HepG2 (cell line): ENCODE results near the gene PRR35. TPM values are rescaled to one million over a fixed set of nuclear protein-coding genes. Genes with fewer than 3 reads are reported as not detected.

ENCODE experiments used
- ATAC-seq: fragments of 200-7000 bp; cut with Tn5 transposase; 3 replicates; pipeline ENCODE4 v1.9.1; 2020; ENCODE audit warnings: mild to moderate bottlenecking, moderate library complexity
- BruUV-seq: library from RNA; stranded (reverse); fragments of 400-500 nt; replicated peaks from 2 replicates; lab custom pipeline; 2021; lab: Mats Ljungman, UMichigan
- CTCF ChIA-PET: fragments of 300-600 bp; formaldehyde crosslinking; extraction: SDS; loops from one replicate; lab custom pipeline; 2021; ENCODE audit warnings: low total read pairs, inconsistent platforms, low intra/inter-chr PET ratio; lab: Yijun Ruan, JAX
- POLR2A ChIA-PET: fragments of 350-600 bp; sonication (Branson Sonifier 250); formaldehyde crosslinking; loops from one replicate; lab custom pipeline; 2020; ENCODE audit warnings: antibody characterized with exemption, inconsistent platforms; lab: Yijun Ruan, JAX
- DNase-seq: peaks from one replicate; pipeline ENCODE4 v3.0.0-alpha.2; 2015; ENCODE audit warnings: low spot score
- FAIRE-seq: peaks from 3 replicates; lab custom pipeline; 2011; peaks lifted over from hg19 to GRCh38; lab: Jason Lieb, UNC
- H2AFZ ChIP-seq: one replicate; pipeline ENCODE4 v1.6.1; 2011; ENCODE audit warnings: low read length, inconsistent platforms
- H3K27ac ChIP-seq: fragments of 300-600 bp; 3 replicates; pipeline ENCODE4 v1.8.0; 2011; ENCODE audit warnings: mixed run types, mild to moderate bottlenecking, mixed read lengths, low read length, inconsistent platforms; ENCODE audit not compliant: insufficient read depth; ENCODE audit errors: extremely low read length
- H3K27me3 ChIP-seq, 2 experiments: fragments of 200-600 bp in 1 of 2; 2 replicates in 1 of 2; 3 replicates in 1 of 2; pipeline versions ENCODE4 v1.6.0 to v1.8.0; 2011; ENCODE audit warnings: low read length in 2 of 2, mild to moderate bottlenecking in 2 of 2, moderate library complexity in 2 of 2, inconsistent platforms in 1 of 2; ENCODE audit not compliant: insufficient read depth in 2 of 2, control insufficient read depth in 1 of 2
- H3K36me3 ChIP-seq, 2 experiments: fragments of 200-600 bp in 1 of 2; replicated peaks in 1 of 2; 2 replicates in 1 of 2; 3 replicates in 1 of 2; pipeline versions ENCODE4 v1.5.1 to v1.8.0; 2011; ENCODE audit warnings: low read length in 2 of 2, inconsistent platforms in 1 of 2; ENCODE audit not compliant: insufficient read depth in 2 of 2, control insufficient read depth in 1 of 2
- H3K4me1 ChIP-seq: 2 replicates; pipeline ENCODE4 v1.5.1; 2012; ENCODE audit warnings: low read length, inconsistent platforms; ENCODE audit not compliant: insufficient read depth
- H3K4me2 ChIP-seq: 2 replicates; pipeline ENCODE4 v1.6.0; 2011; ENCODE audit warnings: low read depth, low read length, inconsistent platforms
- H3K4me3 ChIP-seq, 3 experiments: fragments of 200-600 bp in 1 of 3; sonication (generic), shearing (Covaris generic) in 1 of 3; replicated peaks in 1 of 3; 2 replicates each; pipeline ENCODE4 v1.5.1; 2011 to 2016; ENCODE audit warnings: low read length in 3 of 3, inconsistent platforms in 2 of 3, low read depth in 2 of 3, mild to moderate bottlenecking in 2 of 3, control low read depth in 1 of 3, mixed read lengths in 1 of 3; ENCODE audit not compliant: insufficient read depth in 1 of 3
- H3K79me2 ChIP-seq: one replicate; pipeline ENCODE4 v1.6.1; 2011; ENCODE audit warnings: low read length, inconsistent platforms; ENCODE audit not compliant: insufficient read depth
- H3K9ac ChIP-seq: 2 replicates; pipeline ENCODE4 v1.6.0; 2011; ENCODE audit warnings: mild to moderate bottlenecking, low read depth, low read length, inconsistent platforms; ENCODE audit not compliant: insufficient read depth
- H3K9me3 ChIP-seq: 2 replicates; pipeline ENCODE4 v1.5.1; 2012; ENCODE audit warnings: mild to moderate bottlenecking, low read length
- H4K20me1 ChIP-seq: 2 replicates; pipeline ENCODE4 v1.6.0; 2011; ENCODE audit warnings: inconsistent platforms, mild to moderate bottlenecking, low read length, moderate library complexity; ENCODE audit not compliant: insufficient read depth
- DNMT1 ChIP-seq: sonication (generic); formaldehyde crosslinking; IDR thresholded peaks from 2 replicates; pipeline ENCODE4 v1.5.1; 2020; ENCODE audit warnings: mild to moderate bottlenecking, missing genetic modification reagents
- HNF4A ChIP-seq: sonication (generic); formaldehyde crosslinking; IDR thresholded peaks from 2 replicates; pipeline ENCODE4 v1.4.0; 2020; ENCODE audit warnings: missing genetic modification reagents
- HNRNPL ChIP-seq: fragments of 200-400 bp; formaldehyde crosslinking; IDR thresholded peaks from 2 replicates; pipeline ENCODE4 v1.6.1; 2017; ENCODE audit warnings: mild to moderate bottlenecking, low read depth, low read length
- JUN ChIP-seq: sonication (generic); formaldehyde crosslinking; IDR thresholded peaks from 2 replicates; pipeline ENCODE4 v1.4.0; 2020; ENCODE audit warnings: mild to moderate bottlenecking, missing genetic modification reagents
- NAIF1 ChIP-seq: sonication (generic); formaldehyde crosslinking; IDR thresholded peaks from 2 replicates; pipeline ENCODE4 v1.5.0; 2020; ENCODE audit warnings: mild to moderate bottlenecking, missing genetic modification reagents, borderline replicate concordance
- NBN ChIP-seq: fragments of 450-650 bp; conservative IDR thresholded peaks from 2 replicates; pipeline ENCODE4 v1.6.1; 2017
- NFE2 ChIP-seq: sonication (generic); formaldehyde crosslinking; IDR thresholded peaks from 2 replicates; pipeline ENCODE4 v1.4.0; 2020; ENCODE audit warnings: missing genetic modification reagents
- NRL ChIP-seq: sonication (generic); formaldehyde crosslinking; IDR thresholded peaks from 2 replicates; pipeline ENCODE4 v1.5.0; 2020; ENCODE audit warnings: missing genetic modification reagents, mild to moderate bottlenecking, moderate library complexity, borderline replicate concordance
- PBX3 ChIP-seq: sonication (generic); formaldehyde crosslinking; IDR thresholded peaks from 2 replicates; pipeline ENCODE4 v1.8.1; 2023; ENCODE audit warnings: missing genetic modification reagents, inconsistent platforms, borderline replicate concordance
- TAF1 ChIP-seq: sonication (generic); formaldehyde crosslinking; IDR thresholded peaks from 2 replicates; pipeline ENCODE4 v1.4.0; 2020; ENCODE audit warnings: missing genetic modification reagents
- ZNF687 ChIP-seq: sonication (generic); formaldehyde crosslinking; IDR thresholded peaks from 2 replicates; pipeline ENCODE4 v1.5.1; 2020; ENCODE audit warnings: mild to moderate bottlenecking, missing genetic modification reagents, moderate library complexity
- ZNF691 ChIP-seq: sonication (generic); formaldehyde crosslinking; IDR thresholded peaks from 2 replicates; pipeline ENCODE4 v1.4.0; 2020; ENCODE audit warnings: missing genetic modification reagents, low read depth, mild to moderate bottlenecking, borderline replicate concordance
- ZNF776 ChIP-seq: sonication (generic); formaldehyde crosslinking; IDR thresholded peaks from 2 replicates; pipeline ENCODE4 v1.4.0; 2020; ENCODE audit warnings: mild to moderate bottlenecking, missing genetic modification reagents
- WGBS: methylation state at CpG from one replicate; pipeline ENCODE4 v1.1.6; 2017; ENCODE audit warnings: low lambda C conversion rate; 5-methylcytosine and 5-hydroxymethylcytosine counted together
- in situ Hi-C: cut with HindIII; loops from 2 replicates; pipeline ENCODE4 v1.10.0; 2017; ENCODE audit warnings: low pct_unique_long_range_greater_than_20kb; ENCODE audit not compliant: extremely low pct_ligation_motif_present
- intact Hi-C: fragments of 100-400 bp; cut with micrococcal nuclease; formaldehyde crosslinking; loops from one replicate; pipeline ENCODE4 v1.10.0; 2022; ENCODE audit not compliant: unreplicated experiment
- polyA plus RNA-seq, 8 experiments: library from polyadenylated mRNA; depleted of rRNA in 3 of 8; stranded (reverse) in 7 of 8; unstranded in 1 of 8; fragments of >200 nt; fragmentation: Illumina TruSeq in 4 of 8; extraction: Trizol in 4 of 8; gene quantifications; 2 replicates each; pipeline versions ENCODE4 v1.2.1 to v1.2.3, GENCODE V29; 2011 to 2016; ENCODE audit warnings: low read depth in 4 of 8, missing spikeins in 1 of 8, mixed read lengths in 1 of 8; ENCODE audit not compliant: insufficient read depth in 1 of 8
- total RNA-seq, 5 experiments: library from RNA; depleted of rRNA; stranded (reverse); fragments of >200 nt; fragmentation: Illumina TruSeq; extraction: Trizol; gene quantifications; 2 replicates each; pipeline ENCODE4 v1.2.3, GENCODE V29; 2016; ENCODE audit warnings: low read depth in 1 of 5

Gene PRR35
- total and polyA plus RNA-seq, 2 of the 13 experiments (the other 11 are each of a cell fraction or from before 2014, with no cell fraction given), result 0.07 to 0.16 TPM

DNA sequence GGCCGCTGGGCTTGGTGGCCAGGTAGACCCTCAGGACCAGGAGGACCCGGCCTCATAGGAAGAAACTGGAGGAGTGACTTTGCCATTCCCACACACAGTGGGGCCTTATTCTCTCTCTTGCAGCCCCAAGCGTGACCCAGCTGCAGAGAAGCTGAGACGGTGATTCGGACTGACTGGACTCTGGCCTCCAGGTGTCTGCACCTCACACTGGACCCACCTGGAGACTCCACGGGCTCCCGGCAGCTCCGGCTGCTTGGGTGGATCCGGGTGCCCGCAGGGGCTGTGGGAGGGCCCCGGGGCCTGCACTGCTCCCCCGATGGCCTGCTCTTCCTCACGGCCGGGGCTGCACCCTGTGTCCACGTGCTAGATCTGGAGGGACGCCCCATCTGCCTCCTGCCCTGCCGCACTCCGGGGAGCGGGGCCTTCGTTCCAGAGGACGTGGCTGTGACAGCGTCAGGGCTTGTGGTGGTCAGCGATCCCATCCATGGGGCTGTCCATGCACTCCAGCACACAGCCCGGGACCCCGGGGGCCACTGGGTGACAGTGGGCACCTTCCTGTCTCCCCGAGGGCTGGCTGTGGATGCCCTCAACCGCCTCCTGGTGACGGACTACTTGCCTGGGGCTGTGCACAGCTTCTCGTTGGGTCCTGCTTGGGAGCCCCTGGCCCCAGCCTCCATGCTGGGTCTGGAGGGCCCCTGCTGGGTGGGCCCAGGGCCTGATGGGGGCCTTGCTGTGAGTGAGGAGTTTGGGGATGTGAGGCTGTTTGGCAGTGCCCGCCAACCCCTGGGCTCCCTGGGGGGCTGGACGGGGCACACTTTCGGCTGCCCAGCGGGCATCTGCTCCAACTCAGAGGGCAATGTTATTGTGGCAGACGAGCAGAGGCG lies 7.4 kb downstream of the PRR35 start:
- CTCF ChIA-PET, result no interaction called here
- TF ChIP-seq ZNF776, result no peak
- TF ChIP-seq ZNF687 (CRISPR knock-in tag), result peak; percentile 56
- TF ChIP-seq NFE2, result no peak
- 0 out of 2 replicates have a peak, but pooled peaks have one; percentile 3 for TF ChIP-seq TAF1 (CRISPR knock-in tag)
- no peak for TF ChIP-seq DNMT1 (CRISPR knock-in tag)
- TF ChIP-seq ZNF691 (CRISPR knock-in tag), result no peak
- peak; percentile 56 for TF ChIP-seq HNRNPL
- TF ChIP-seq JUN (CRISPR knock-in tag), result no peak
- 0 out of 2 replicates have a peak, but pooled peaks have one; percentile 24 for TF ChIP-seq HNF4A (CRISPR knock-in tag)
- TF ChIP-seq PBX3 (CRISPR knock-in tag), result no peak
- peak; percentile 63; the same call in 1 of the 2 replicates for TF ChIP-seq NRL (CRISPR knock-in tag)
- no peak for TF ChIP-seq NBN
- no peak for TF ChIP-seq NAIF1 (CRISPR knock-in tag)

More for the DNA sequence above, 7.4 kb downstream of the PRR35 start:
- no TSS peak for BruUV-seq
- WGBS, result 15% methylated on average over 5 of the region's 35 CpGs
- no peak for FAIRE-seq
- intact Hi-C loops (loop anchor here (5.0 kb wide), 1 partner anchor 35 kb away; no protein-coding TSS in a partner anchor), in situ Hi-C loops (no loop called here)
- Histone ChIP-seq H3K4me1 (peaks cover 64% of the 10 kb centered on the region), H3K4me3 (peak overlapping the region; percentile 34 to 92 (median 45); a peak in 4 of 6 replicates), H3K27me3 (peaks cover 7 to 33% of the 10 kb centered on the region in 2 experiments), H3K36me3 (0 out of 5 replicates have a peak, but pooled peaks cover 0 to 5% of the 10 kb centered on the region in 2 experiments), H2AFZ (no peak overlapping the region), H3K9me3 (no peaks in the 10 kb centered on the region), H4K20me1 (no peaks in the 10 kb centered on the region), H3K27ac (no peak overlapping the region), H3K4me2 (peak overlapping the region; percentile 91), H3K9ac (peak overlapping the region; percentile 70; the same call in 1 of the 2 replicates), H3K79me2 (peaks cover 7% of the 10 kb centered on the region)
- no peak for DNase-seq
- no peak for ATAC-seq
- POLR2A ChIA-PET, result interaction anchor here (1.0 to 1.7 kb wide), 6 partner anchors 9 to 167 kb away, joined by 3 to 10 read pairs (median 4); no protein-coding TSS in a partner anchor
